ENCODE results near the gene CYP24A1. TPM values are rescaled to one million over a fixed set of nuclear protein-coding genes. Genes with fewer than 3 reads are reported as not detected.

Gene CYP24A1
- polyA plus RNA-seq, 2 donors = 0.39 to 1.6 TPM

- Histone ChIP-seq H3K27me3 (ENCODE audit: control insufficient read depth in 1 of 2, insufficient read depth in 2 of 2, low read length in 2 of 2) (no peaks in the 10 kb centered on the region), H3K27ac (ENCODE audit: low read depth in 2 of 2, low read length in 1 of 2) (no peak overlapping the region), H3K36me3 (ENCODE audit: control insufficient read depth in 2 of 2, insufficient read depth in 2 of 2, low read length in 1 of 2) (no peaks in the 10 kb centered on the region), H3K9me3 (ENCODE audit: control insufficient read depth in 2 of 2, insufficient read depth in 1 of 2, low read depth in 1 of 2, low read length in 1 of 2) (no peaks in the 10 kb centered on the region), H3K4me1 (ENCODE audit: control insufficient read depth in 2 of 2, insufficient read depth in 2 of 2, low read length in 1 of 2) (peaks cover 2% of the 10 kb centered on the region in 2 donors), H3K4me3 (ENCODE audit: low read depth in 1 of 2, low read length in 2 of 2) (no peak overlapping the region)
- WGBS, 2 donors = 73 to 78% methylated on average over 6 of the region's 6 CpGs
Observed at GRCh38 chr20:54204063-54204462, 30.3 kb upstream of the CYP24A1 start.

GRCh38 chr20:54203281-54203680 lies 29.5 kb upstream of the CYP24A1 start:
- no peak overlapping the region for H3K4me3 ChIP-seq (ENCODE audit: low read depth in 1 of 2, low read length in 2 of 2)
- H3K27ac ChIP-seq (ENCODE audit: low read depth in 2 of 2, low read length in 1 of 2) = no peak overlapping the region
- no peaks in the 10 kb centered on the region for H3K27me3 ChIP-seq (ENCODE audit: control insufficient read depth in 1 of 2, insufficient read depth in 2 of 2, low read length in 2 of 2)
- no peaks in the 10 kb centered on the region for H3K36me3 ChIP-seq (ENCODE audit: control insufficient read depth in 2 of 2, insufficient read depth in 2 of 2, low read length in 1 of 2)
- H3K9me3 ChIP-seq (ENCODE audit: control insufficient read depth in 2 of 2, insufficient read depth in 1 of 2, low read depth in 1 of 2, low read length in 1 of 2) = no peaks in the 10 kb centered on the region
- WGBS, 2 donors = 77 to 78% methylated on average over 5 of the region's 5 CpGs
- peaks cover 2% of the 10 kb centered on the region in 2 donors for H3K4me1 ChIP-seq (ENCODE audit: control insufficient read depth in 2 of 2, insufficient read depth in 2 of 2, low read length in 1 of 2)

DNA sequence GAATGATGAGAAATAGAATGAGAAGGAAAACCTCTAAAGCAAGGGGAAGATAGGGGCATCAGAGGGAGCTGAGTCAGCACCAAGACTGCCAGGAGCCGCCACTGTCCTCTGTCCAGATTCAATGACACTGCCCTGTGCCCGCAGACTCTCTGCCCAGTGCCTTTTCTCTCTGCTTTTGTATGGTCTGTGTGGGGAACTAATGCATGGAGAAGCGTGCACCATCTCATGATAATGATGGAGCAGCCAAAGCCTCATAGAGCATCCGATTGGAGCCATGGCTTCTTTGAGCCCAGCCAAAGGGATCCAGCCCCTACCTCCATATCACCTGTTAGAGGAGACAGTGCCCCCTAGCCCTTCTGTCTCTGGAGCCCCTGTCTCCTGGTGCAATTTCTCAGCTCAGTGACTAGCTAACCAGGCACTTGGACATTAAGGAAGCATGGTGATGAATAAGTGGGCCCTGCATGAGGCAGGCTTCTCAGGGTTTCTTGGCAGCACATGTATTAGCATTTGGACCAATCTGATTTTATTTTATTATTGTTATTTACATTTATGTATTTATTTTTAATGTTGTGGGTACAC lies 27.6 kb upstream of the CYP24A1 start:
- Histone ChIP-seq H3K4me1 (ENCODE audit: control insufficient read depth in 2 of 2, insufficient read depth in 2 of 2, low read length in 1 of 2) (peaks cover 2% of the 10 kb centered on the region in 2 donors), H3K4me3 (ENCODE audit: low read depth in 1 of 2, low read length in 2 of 2) (no peak overlapping the region), H3K9me3 (ENCODE audit: control insufficient read depth in 2 of 2, insufficient read depth in 1 of 2, low read depth in 1 of 2, low read length in 1 of 2) (no peaks in the 10 kb centered on the region), H3K27ac (ENCODE audit: low read depth in 2 of 2, low read length in 1 of 2) (no peak overlapping the region), H3K36me3 (ENCODE audit: control insufficient read depth in 2 of 2, insufficient read depth in 2 of 2, low read length in 1 of 2) (no peaks in the 10 kb centered on the region), H3K27me3 (ENCODE audit: control insufficient read depth in 1 of 2, insufficient read depth in 2 of 2, low read length in 2 of 2) (no peaks in the 10 kb centered on the region)
- WGBS, 2 donors = 70 to 75% methylated on average over 4 of the region's 4 CpGs

GRCh38 chr20:54200487-54201267 lies 26.9 kb upstream of the CYP24A1 start:
- no peaks in the 10 kb centered on the region for H3K9me3 ChIP-seq (ENCODE audit: control insufficient read depth in 2 of 2, insufficient read depth in 1 of 2, low read depth in 1 of 2, low read length in 1 of 2)
- no peaks in the 10 kb centered on the region for H3K27me3 ChIP-seq (ENCODE audit: control insufficient read depth in 1 of 2, insufficient read depth in 2 of 2, low read length in 2 of 2)
- H3K4me3 ChIP-seq (ENCODE audit: low read depth in 1 of 2, low read length in 2 of 2) = no peak overlapping the region
- H3K27ac ChIP-seq (ENCODE audit: low read depth in 2 of 2, low read length in 1 of 2) = no peak overlapping the region
- H3K36me3 ChIP-seq (ENCODE audit: control insufficient read depth in 2 of 2, insufficient read depth in 2 of 2, low read length in 1 of 2) = no peaks in the 10 kb centered on the region
- 48 to 56% methylated on average over 7 of the region's 7 CpGs for WGBS, 2 donors
- peaks cover 2% of the 10 kb centered on the region in 2 donors for H3K4me1 ChIP-seq (ENCODE audit: control insufficient read depth in 2 of 2, insufficient read depth in 2 of 2, low read length in 1 of 2)

GRCh38 chr20:54199721-54200176 lies 26.0 kb upstream of the CYP24A1 start:
- Histone ChIP-seq H3K27ac (ENCODE audit: low read depth in 2 of 2, low read length in 1 of 2) (no peak overlapping the region), H3K9me3 (ENCODE audit: control insufficient read depth in 2 of 2, insufficient read depth in 1 of 2, low read depth in 1 of 2, low read length in 1 of 2) (no peaks in the 10 kb centered on the region), H3K4me1 (ENCODE audit: control insufficient read depth in 2 of 2, insufficient read depth in 2 of 2, low read length in 1 of 2) (peaks cover 3 to 6% of the 10 kb centered on the region in 2 donors), H3K4me3 (ENCODE audit: low read depth in 1 of 2, low read length in 2 of 2) (no peak overlapping the region), H3K27me3 (ENCODE audit: control insufficient read depth in 1 of 2, insufficient read depth in 2 of 2, low read length in 2 of 2) (no peaks in the 10 kb centered on the region), H3K36me3 (ENCODE audit: control insufficient read depth in 2 of 2, insufficient read depth in 2 of 2, low read length in 1 of 2) (no peaks in the 10 kb centered on the region)
- 12% methylated on average over 7 of the region's 7 CpGs for WGBS, 2 donors

DNA sequence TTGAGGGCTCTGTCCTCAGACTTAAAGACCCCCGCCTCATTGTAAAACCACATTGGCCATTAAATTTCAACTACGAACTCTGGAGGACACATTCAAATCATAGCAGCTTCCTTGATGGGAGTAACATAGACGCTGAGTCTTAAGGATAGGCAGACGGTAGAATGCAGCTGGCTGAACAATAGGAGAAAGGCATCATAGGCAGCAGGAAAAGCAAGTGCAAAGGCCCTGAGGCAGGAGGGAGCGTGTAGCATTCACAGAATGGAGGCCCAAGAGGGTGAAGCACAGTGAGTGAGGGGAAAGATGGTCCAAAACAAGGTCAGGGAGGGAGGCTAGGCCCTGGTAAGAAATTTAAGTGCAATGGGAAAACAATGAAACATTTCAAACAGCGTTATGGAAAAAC lies 25.5 kb upstream of the CYP24A1 start:
- no peaks in the 10 kb centered on the region for H3K27me3 ChIP-seq (ENCODE audit: control insufficient read depth in 1 of 2, insufficient read depth in 2 of 2, low read length in 2 of 2)
- no peaks in the 10 kb centered on the region for H3K9me3 ChIP-seq (ENCODE audit: control insufficient read depth in 2 of 2, insufficient read depth in 1 of 2, low read depth in 1 of 2, low read length in 1 of 2)
- H3K4me3 ChIP-seq (ENCODE audit: low read depth in 1 of 2, low read length in 2 of 2) = no peak overlapping the region
- 65 to 69% methylated on average over 6 of the region's 6 CpGs for WGBS, 2 donors
- no peak overlapping the region for H3K27ac ChIP-seq (ENCODE audit: low read depth in 2 of 2, low read length in 1 of 2)
- peaks cover 5 to 6% of the 10 kb centered on the region in 2 donors for H3K4me1 ChIP-seq (ENCODE audit: control insufficient read depth in 2 of 2, insufficient read depth in 2 of 2, low read length in 1 of 2)
- no peaks in the 10 kb centered on the region for H3K36me3 ChIP-seq (ENCODE audit: control insufficient read depth in 2 of 2, insufficient read depth in 2 of 2, low read length in 1 of 2)

DNA sequence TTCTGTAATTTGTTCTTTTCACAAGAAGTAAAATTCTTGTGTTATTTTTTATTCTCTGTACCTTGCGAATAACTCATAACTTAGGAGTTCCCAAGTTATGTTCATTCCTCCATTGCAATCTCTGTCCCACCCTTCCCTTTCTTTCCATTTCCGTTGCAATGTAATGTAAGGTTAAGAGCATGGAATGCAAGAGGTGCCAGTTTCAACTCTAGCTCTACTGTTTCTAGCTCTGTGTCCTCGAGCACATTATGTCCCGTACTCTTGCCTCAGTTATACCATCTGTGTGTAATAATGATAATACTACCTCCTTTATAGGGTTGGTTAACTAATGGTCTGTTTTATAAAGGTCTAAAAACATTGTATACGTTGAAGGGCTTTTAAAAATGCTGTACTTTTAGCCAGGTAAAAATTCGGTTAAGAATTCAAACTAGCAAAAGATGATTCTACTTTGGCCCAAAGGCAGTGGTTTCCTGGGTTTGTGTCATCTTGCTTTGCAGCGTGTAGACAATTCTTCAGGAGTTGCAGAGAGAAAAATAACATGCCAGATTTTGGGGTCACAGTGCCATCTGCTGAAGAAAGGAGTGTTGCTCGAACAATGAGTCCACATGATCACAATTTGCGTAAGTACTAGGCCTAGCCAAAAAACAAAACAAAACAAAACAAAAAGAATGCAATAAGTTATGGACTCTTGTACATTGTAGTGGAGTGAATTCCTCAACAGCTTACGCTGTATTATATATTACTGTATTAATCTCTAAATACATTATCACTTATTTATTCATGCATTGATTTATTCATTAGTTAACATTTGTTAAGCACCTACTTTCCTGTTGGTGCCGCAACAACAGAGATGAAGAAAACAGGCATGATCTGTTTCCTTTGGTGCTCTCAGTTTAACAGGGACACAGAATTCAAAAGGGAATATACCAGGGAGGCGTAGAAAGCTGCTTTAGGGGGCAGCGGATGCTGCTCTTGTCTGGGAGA lies 24.1 kb upstream of the CYP24A1 start:
- Histone ChIP-seq H3K27ac (ENCODE audit: low read depth in 2 of 2, low read length in 1 of 2) (no peak overlapping the region), H3K4me3 (ENCODE audit: low read depth in 1 of 2, low read length in 2 of 2) (no peak overlapping the region), H3K4me1 (ENCODE audit: control insufficient read depth in 2 of 2, insufficient read depth in 2 of 2, low read length in 1 of 2) (peaks cover 3 to 5% of the 10 kb centered on the region in 2 donors), H3K36me3 (ENCODE audit: control insufficient read depth in 2 of 2, insufficient read depth in 2 of 2, low read length in 1 of 2) (no peaks in the 10 kb centered on the region), H3K27me3 (ENCODE audit: control insufficient read depth in 1 of 2, insufficient read depth in 2 of 2, low read length in 2 of 2) (no peaks in the 10 kb centered on the region), H3K9me3 (ENCODE audit: control insufficient read depth in 2 of 2, insufficient read depth in 1 of 2, low read depth in 1 of 2, low read length in 1 of 2) (no peaks in the 10 kb centered on the region)
- 69 to 70% methylated on average over 13 of the region's 13 CpGs for WGBS, 2 donors

- 84% methylated on average over 13 of the region's 13 CpGs for WGBS, 2 donors
- Histone ChIP-seq H3K36me3 (ENCODE audit: control insufficient read depth in 2 of 2, insufficient read depth in 2 of 2, low read length in 1 of 2) (no peaks in the 10 kb centered on the region), H3K27ac (ENCODE audit: low read depth in 2 of 2, low read length in 1 of 2) (no peak overlapping the region), H3K4me3 (ENCODE audit: low read depth in 1 of 2, low read length in 2 of 2) (no peak overlapping the region), H3K4me1 (ENCODE audit: control insufficient read depth in 2 of 2, insufficient read depth in 2 of 2, low read length in 1 of 2) (peaks cover 3% of the 10 kb centered on the region in 2 donors), H3K27me3 (ENCODE audit: control insufficient read depth in 1 of 2, insufficient read depth in 2 of 2, low read length in 2 of 2) (no peaks in the 10 kb centered on the region), H3K9me3 (ENCODE audit: control insufficient read depth in 2 of 2, insufficient read depth in 1 of 2, low read depth in 1 of 2, low read length in 1 of 2) (no peaks in the 10 kb centered on the region)
Observed at GRCh38 chr20:54195483-54196472, 22.0 kb upstream of the CYP24A1 start.
